ENCODE measurements around the gene TRIM50.
"Not testable (repeated sequence)": the region's sequence is repeated elsewhere in the genome, so short reads cannot be mapped to it uniquely, and the experiment has no call there.

- not testable (repeated sequence) for TF ChIP-seq CTCF (conservative IDR thresholded peaks at IDR 0.05; ENCODE audit: low read depth in 2 of 2); EZH2 (IDR thresholded peaks at IDR 0.05; ENCODE audit: low read depth, unreplicated experiment); REST (IDR thresholded peaks at IDR 0.05; ENCODE audit: unreplicated experiment); POLR2AphosphoS5 (IDR thresholded peaks at IDR 0.05; ENCODE audit: low read depth); EZH2phosphoT487 (IDR thresholded peaks at IDR 0.05; ENCODE audit: unreplicated experiment)
Observed at GRCh38 chr7:73297235-73297634, 30.6 kb downstream of the TRIM50 start.

All from GM23338 (cell line).